Lung (tissue), 12 donors: ENCODE results near the gene OPRM1. TPM values are rescaled to one million over a fixed set of nuclear protein-coding genes. Genes with fewer than 3 reads are reported as not detected.

ENCODE experiments used
- ATAC-seq: fragments of 200-7000 bp; cut with Tn5 transposase; one replicate; pipeline ENCODE4 v1.9.1; 2020; ENCODE audit warnings: moderate number of reproducible peaks; ENCODE audit not compliant: insufficient read depth, low FRiP score
- DNase-seq, 3 donors: peaks; one replicate each; pipeline ENCODE4 v3.0.0-alpha.2; 2013 to 2017
- H3K27ac ChIP-seq, 2 donors: one replicate each; pipeline ENCODE4 v1.5.1; 2013; ENCODE audit warnings: mild to moderate bottlenecking in 2 of 2, moderate library complexity in 2 of 2, control low read depth in 1 of 2, inconsistent platforms in 1 of 2, low read depth in 1 of 2, low read length in 1 of 2
- H3K27me3 ChIP-seq, 3 donors: one replicate each; pipeline ENCODE4 v1.5.1; 2013; ENCODE audit warnings: low read length in 2 of 3; ENCODE audit not compliant: control insufficient read depth in 3 of 3, insufficient read depth in 3 of 3
- H3K36me3 ChIP-seq, 4 donors: one replicate each; pipeline ENCODE4 v1.5.1; 2013; ENCODE audit warnings: low read length in 4 of 4, mild to moderate bottlenecking in 1 of 4, moderate library complexity in 1 of 4; ENCODE audit not compliant: control insufficient read depth in 4 of 4, insufficient read depth in 4 of 4
- H3K4me1 ChIP-seq, 5 donors: one replicate each; pipeline ENCODE4 v1.5.1; 2013; ENCODE audit warnings: low read length in 5 of 5, mild to moderate bottlenecking in 2 of 5, moderate library complexity in 1 of 5; ENCODE audit not compliant: control insufficient read depth in 5 of 5, insufficient read depth in 5 of 5
- H3K4me3 ChIP-seq: one replicate; pipeline ENCODE4 v1.5.1; 2013; ENCODE audit warnings: mild to moderate bottlenecking, control low read depth, moderate library complexity
- H3K9ac ChIP-seq, 2 donors: one replicate each; pipeline ENCODE4 v1.5.1; 2013; ENCODE audit warnings: low read length in 2 of 2, control low read depth in 1 of 2; ENCODE audit not compliant: insufficient read depth in 1 of 2
- H3K9me3 ChIP-seq, 4 donors: one replicate each; pipeline ENCODE4 v1.5.1; 2013; ENCODE audit warnings: low read length in 3 of 4, mild to moderate bottlenecking in 1 of 4, moderate library complexity in 1 of 4; ENCODE audit not compliant: control insufficient read depth in 4 of 4, insufficient read depth in 3 of 4
- WGBS, 2 donors: extraction: QIAGEN DNeasy Blood & Tissue Kit; methylation state at CpG; one replicate each; pipeline ENCODE4 v1.1.7; 2013; 5-methylcytosine and 5-hydroxymethylcytosine counted together
- polyA plus RNA-seq, 2 donors: library from polyadenylated mRNA; stranded (reverse); fragments of 200-250 nt; gene quantifications; one replicate each; pipeline ENCODE4 v1.2.1, GENCODE V29; 2013
- total RNA-seq, 2 donors: library from RNA; depleted of rRNA in 1 of 2; stranded (reverse); fragments of >200 nt in 1 of 2; gene quantifications; one replicate each; pipeline ENCODE4 v1.2.1, GENCODE V29; 2014 to 2021
- TF ChIP-seq, protein P1 (sequence below): IDR thresholded peaks from 2 replicates; pipeline ENCODE4 v1.5.1; 2012; ENCODE audit warnings: mild to moderate bottlenecking; ENCODE audit errors: control extremely low read depth, extremely low read depth
- donor health status: control.
- donor health status: control.
- donor health status: Bipolar disorder and iron deficiency.
- donor health status: healthy.
- donor health status: DM: yes; HTN: yes; CAD: no.

Gene OPRM1
- total and polyA plus RNA-seq, 4 donors = not detected

DNA sequence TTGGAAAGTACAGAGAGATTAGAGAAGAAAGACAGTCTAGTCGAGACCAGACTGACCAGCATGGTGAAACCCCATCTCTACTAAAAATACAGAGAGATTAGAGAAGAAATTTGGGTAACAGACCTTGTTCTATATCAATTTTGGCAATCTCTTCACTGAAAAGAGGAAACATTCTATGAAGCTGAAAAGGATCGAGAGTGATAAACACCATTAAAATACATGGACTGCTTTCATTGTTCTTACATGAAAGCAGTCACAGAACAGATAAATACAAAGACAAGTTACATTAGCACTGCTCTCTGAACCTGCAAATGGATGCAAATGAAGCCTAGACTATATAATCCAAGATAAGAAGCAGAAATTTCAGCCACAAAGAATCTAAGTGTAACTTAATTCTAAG is 8.4 kb upstream of the OPRM1 start:
- Histone ChIP-seq H3K4me1 (no peaks in the 10 kb centered on the region), H3K4me3 (no peak overlapping the region), H3K27ac (no peak overlapping the region), H3K9me3 (peaks cover 0 to 5% (median 0%) of the 10 kb centered on the region in 4 donors), H3K9ac (no peak overlapping the region), H3K36me3 (no peaks in the 10 kb centered on the region), H3K27me3 (no peaks in the 10 kb centered on the region)
- 37 to 65% methylated on average over 2 of the region's 2 CpGs for WGBS, 2 donors
- DNase-seq (no peak), ATAC-seq (no peak)
- TF ChIP-seq, protein P1, sequence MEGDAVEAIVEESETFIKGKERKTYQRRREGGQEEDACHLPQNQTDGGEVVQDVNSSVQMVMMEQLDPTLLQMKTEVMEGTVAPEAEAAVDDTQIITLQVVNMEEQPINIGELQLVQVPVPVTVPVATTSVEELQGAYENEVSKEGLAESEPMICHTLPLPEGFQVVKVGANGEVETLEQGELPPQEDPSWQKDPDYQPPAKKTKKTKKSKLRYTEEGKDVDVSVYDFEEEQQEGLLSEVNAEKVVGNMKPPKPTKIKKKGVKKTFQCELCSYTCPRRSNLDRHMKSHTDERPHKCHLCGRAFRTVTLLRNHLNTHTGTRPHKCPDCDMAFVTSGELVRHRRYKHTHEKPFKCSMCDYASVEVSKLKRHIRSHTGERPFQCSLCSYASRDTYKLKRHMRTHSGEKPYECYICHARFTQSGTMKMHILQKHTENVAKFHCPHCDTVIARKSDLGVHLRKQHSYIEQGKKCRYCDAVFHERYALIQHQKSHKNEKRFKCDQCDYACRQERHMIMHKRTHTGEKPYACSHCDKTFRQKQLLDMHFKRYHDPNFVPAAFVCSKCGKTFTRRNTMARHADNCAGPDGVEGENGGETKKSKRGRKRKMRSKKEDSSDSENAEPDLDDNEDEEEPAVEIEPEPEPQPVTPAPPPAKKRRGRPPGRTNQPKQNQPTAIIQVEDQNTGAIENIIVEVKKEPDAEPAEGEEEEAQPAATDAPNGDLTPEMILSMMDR = no peak

DNA sequence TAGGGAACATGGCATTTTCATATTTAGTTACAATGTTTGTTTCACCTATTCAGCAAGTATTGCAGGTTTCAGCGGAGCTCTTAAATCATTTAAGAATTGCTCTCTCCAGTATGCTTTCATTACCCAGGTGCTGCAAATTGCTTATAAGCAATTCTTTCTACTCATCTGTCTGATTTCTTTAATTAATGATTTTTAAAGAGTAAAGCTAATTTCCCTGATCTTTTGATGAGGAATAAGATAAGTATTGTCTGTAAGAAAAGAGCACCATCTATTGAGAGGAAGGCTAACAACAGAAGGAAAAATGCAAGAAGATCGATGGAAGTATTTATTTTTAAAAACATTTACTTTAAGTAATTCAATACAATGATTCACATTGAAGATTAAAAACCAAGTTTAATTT is 2.0 kb downstream of the OPRM1 start:
- Histone ChIP-seq H3K36me3 (no peaks in the 10 kb centered on the region), H3K9ac (no peak overlapping the region), H3K27me3 (peaks cover 0 to 10% (median 0%) of the 10 kb centered on the region in 3 donors), H3K4me1 (no peaks in the 10 kb centered on the region), H3K4me3 (no peak overlapping the region), H3K9me3 (peaks cover 0 to 8% (median 0%) of the 10 kb centered on the region in 4 donors), H3K27ac (no peak overlapping the region)
- TF ChIP-seq, protein P1 = no peak
- WGBS, 2 donors = 87 to 96% methylated on average over 2 of the region's 2 CpGs
- DNase-seq = no peak
- no peak for ATAC-seq

DNA sequence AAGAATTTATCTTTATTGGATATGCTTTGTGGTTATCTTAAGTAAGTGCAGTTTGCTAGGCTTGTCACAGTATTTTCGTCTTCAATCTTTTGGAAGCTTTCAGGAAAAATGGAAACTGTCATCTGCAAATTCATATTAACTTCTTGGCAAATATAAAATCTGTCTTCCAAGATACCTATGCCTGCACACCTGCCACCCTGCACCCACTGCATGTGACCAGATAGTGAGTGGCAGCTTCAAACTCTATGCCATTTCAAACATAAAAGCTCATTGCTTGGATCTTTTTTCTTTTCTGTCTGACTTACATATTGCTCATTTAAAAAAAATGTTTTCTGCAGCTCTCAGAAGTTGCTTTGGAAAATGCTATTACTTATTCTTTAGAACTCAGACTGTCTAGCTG is 14.1 kb downstream of the OPRM1 start:
- Histone ChIP-seq H3K27ac (no peak overlapping the region), H3K9ac (no peak overlapping the region), H3K9me3 (peaks cover 0 to 2% (median 0%) of the 10 kb centered on the region in 4 donors), H3K4me1 (no peaks in the 10 kb centered on the region), H3K36me3 (no peaks in the 10 kb centered on the region), H3K4me3 (no peak overlapping the region), H3K27me3 (no peaks in the 10 kb centered on the region)
- ATAC-seq = no peak
- DNase-seq = no peak
- WGBS, 2 donors = 66 to 68% methylated on average over 1 of the region's 1 CpG
- TF ChIP-seq, protein P1 = no peak

DNA sequence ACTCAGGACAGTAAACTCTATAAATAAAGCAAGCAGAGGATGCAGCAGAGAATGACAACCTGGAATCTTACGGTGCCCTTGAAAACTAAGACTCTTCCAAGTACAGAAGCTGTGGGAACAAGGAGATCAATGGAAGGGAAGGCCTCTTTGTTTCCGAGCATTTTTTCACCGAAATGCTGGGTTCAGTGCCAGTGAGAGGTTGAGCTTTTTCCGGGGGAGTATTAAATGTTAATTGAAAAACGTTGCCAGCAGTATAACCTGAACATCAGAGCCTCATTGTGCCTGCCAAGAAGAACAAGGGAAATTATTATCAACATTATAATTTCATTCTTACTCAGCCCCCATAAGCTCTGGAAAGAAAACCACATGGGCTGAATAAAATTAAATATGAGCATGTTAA is 17.5 kb downstream of the OPRM1 start:
- no peak for ATAC-seq
- TF ChIP-seq, protein P1 = no peak

More for the DNA sequence above, 17.5 kb downstream of the OPRM1 start:
- Histone ChIP-seq H3K9me3 (no peaks in the 10 kb centered on the region), H3K27ac (no peak overlapping the region), H3K27me3 (no peaks in the 10 kb centered on the region), H3K4me1 (no peaks in the 10 kb centered on the region), H3K9ac (no peak overlapping the region), H3K36me3 (no peaks in the 10 kb centered on the region), H3K4me3 (no peak overlapping the region)
- 79 to 89% methylated on average over 5 of the region's 5 CpGs for WGBS, 2 donors
- no peak for DNase-seq
